IMR-90 (cell line): ENCODE data around the gene TSEN54. TPM values are rescaled to one million over a fixed set of nuclear protein-coding genes. Genes with fewer than 3 reads are reported as not detected.

Source experiments
- ATAC-seq: fragments of 200-7000 bp; cut with Tn5 transposase; 2 replicates; pipeline ENCODE4 v1.9.1; 2020; ENCODE audit warnings: low read depth, mild to moderate bottlenecking, moderate library complexity
- BruUV-seq: library from RNA; stranded (reverse); fragments of 400-500 nt; replicated peaks from 2 replicates; lab custom pipeline; 2021; lab: Mats Ljungman, UMichigan
- CTCF ChIA-PET: fragments of 300-600 bp; formaldehyde crosslinking; extraction: SDS; loops from one replicate; lab custom pipeline; 2021; ENCODE audit warnings: antibody characterized with exemption; lab: Yijun Ruan, JAX
- POLR2A ChIA-PET: fragments of 300-600 bp; sonication (Branson Sonifier 250); formaldehyde crosslinking; loops from one replicate; lab custom pipeline; 2022; ENCODE audit warnings: antibody characterized with exemption; ENCODE audit not compliant: unreplicated experiment; lab: Charles Lee
- DNase-seq: peaks from one replicate; pipeline ENCODE4 v3.0.0; 2013
- H2AFZ ChIP-seq: replicated peaks from 2 replicates; pipeline ENCODE3; 2013; ENCODE audit warnings: low read length, mild to moderate bottlenecking; ENCODE audit not compliant: poor library complexity
- H2AK5ac ChIP-seq: 2 replicates; pipeline ENCODE4 v1.6.1; 2013; ENCODE audit warnings: low read depth, low read length, inconsistent platforms
- H2AK9ac ChIP-seq: replicated peaks from 2 replicates; pipeline ENCODE3; 2013; ENCODE audit warnings: mild to moderate bottlenecking, low read depth, low read length, moderate library complexity; ENCODE audit not compliant: poor library complexity
- H2BK120ac ChIP-seq: 2 replicates; pipeline ENCODE4 v1.6.1; 2013; ENCODE audit warnings: low read depth, low read length, inconsistent platforms
- H2BK15ac ChIP-seq: 3 replicates; pipeline ENCODE4 v1.6.1; 2013; ENCODE audit warnings: low read depth, low read length, inconsistent platforms
- H2BK20ac ChIP-seq: 2 replicates; pipeline ENCODE4 v1.6.1; 2013; ENCODE audit warnings: low read depth, mild to moderate bottlenecking, inconsistent platforms, low read length, moderate library complexity
- H2BK5ac ChIP-seq: 2 replicates; pipeline ENCODE4 v1.6.1; 2013; ENCODE audit warnings: mild to moderate bottlenecking, low read depth, low read length, inconsistent platforms; ENCODE audit not compliant: poor library complexity, severe bottlenecking
- H3K14ac ChIP-seq: replicated peaks from 2 replicates; pipeline ENCODE4 v1.6.1; 2013; ENCODE audit warnings: low read depth, low read length, inconsistent platforms
- H3K18ac ChIP-seq: 2 replicates; pipeline ENCODE4 v1.6.1; 2013; ENCODE audit warnings: low read depth, low read length, control low read depth
- H3K23ac ChIP-seq: 2 replicates; pipeline ENCODE4 v1.6.1; 2013; ENCODE audit warnings: low read depth, low read length, inconsistent platforms
- H3K27ac ChIP-seq: 2 replicates; pipeline ENCODE4 v1.5.1; 2013; ENCODE audit warnings: mild to moderate bottlenecking, control low read depth, low read length; ENCODE audit not compliant: insufficient read depth
- H3K27me3 ChIP-seq: 2 replicates; pipeline ENCODE4 v1.6.1; 2013; ENCODE audit warnings: low read length; ENCODE audit not compliant: control insufficient read depth, insufficient read depth
- H3K36me3 ChIP-seq: 2 replicates; pipeline ENCODE4 v1.6.1; 2013; ENCODE audit warnings: low read length, mixed read lengths; ENCODE audit not compliant: control insufficient read depth, insufficient read depth
- H3K4ac ChIP-seq: 2 replicates; pipeline ENCODE4 v1.6.1; 2013; ENCODE audit warnings: low read depth, low read length, inconsistent platforms
- H3K4me1 ChIP-seq: 2 replicates; pipeline ENCODE4 v1.6.1; 2013; ENCODE audit warnings: low read length, mixed read lengths; ENCODE audit not compliant: control insufficient read depth, insufficient read depth
- H3K4me2 ChIP-seq: 2 replicates; pipeline ENCODE4 v1.6.1; 2013; ENCODE audit warnings: low read depth, mild to moderate bottlenecking, control low read depth, low read length, moderate library complexity
- H3K4me3 ChIP-seq: 2 replicates; pipeline ENCODE4 v1.5.1; 2013; ENCODE audit warnings: low read depth, mild to moderate bottlenecking, control low read depth, low read length, moderate library complexity; ENCODE audit not compliant: insufficient read depth
- H3K56ac ChIP-seq: 2 replicates; pipeline ENCODE4 v1.6.1; 2013; ENCODE audit warnings: low read length, inconsistent platforms; ENCODE audit not compliant: insufficient read depth; ENCODE audit errors: extremely low read depth
- H3K79me1 ChIP-seq, 2 experiments: 2 replicates each; pipeline ENCODE4 v1.6.1; 2013; ENCODE audit warnings: low read length in 2 of 2, inconsistent platforms in 1 of 2, low read depth in 1 of 2
- H3K9ac ChIP-seq: 2 replicates; pipeline ENCODE4 v1.6.1; 2013; ENCODE audit warnings: low read depth, low read length, control low read depth
- H3K9me1 ChIP-seq: 2 replicates; pipeline ENCODE4 v1.6.1; 2013; ENCODE audit warnings: low read length, inconsistent platforms; ENCODE audit not compliant: insufficient read depth
- H3K9me3 ChIP-seq: 2 replicates; pipeline ENCODE4 v1.6.1; 2013; ENCODE audit warnings: low read length; ENCODE audit not compliant: control insufficient read depth, insufficient read depth
- H4K20me1 ChIP-seq: 2 replicates; pipeline ENCODE4 v1.6.1; 2013; ENCODE audit warnings: low read length, inconsistent platforms; ENCODE audit not compliant: insufficient read depth
- H4K5ac ChIP-seq: 2 replicates; pipeline ENCODE4 v1.6.1; 2013; ENCODE audit warnings: mild to moderate bottlenecking, low read depth, low read length, control low read depth
- H4K8ac ChIP-seq, 2 experiments: 2 replicates each; pipeline ENCODE4 v1.6.1; 2013; ENCODE audit warnings: low read depth in 2 of 2, low read length in 2 of 2, control low read depth in 1 of 2, inconsistent platforms in 1 of 2
- H4K91ac ChIP-seq: 2 replicates; pipeline ENCODE4 v1.6.1; 2013; ENCODE audit warnings: low read depth, low read length, inconsistent platforms; ENCODE audit not compliant: insufficient read depth
- CEBPB ChIP-seq: IDR thresholded peaks from 2 replicates; pipeline ENCODE4 v1.6.1; 2012; ENCODE audit warnings: low read depth, low read length, improper control_type of control experiment
- MXI1 ChIP-seq: IDR thresholded peaks from 2 replicates; pipeline ENCODE4 v1.6.1; 2012; ENCODE audit warnings: low read depth, mild to moderate bottlenecking, low read length, moderate library complexity, borderline replicate concordance
- NFE2L2 ChIP-seq: fragments of 150-350 bp; IDR thresholded peaks from 2 replicates; pipeline ENCODE4 v1.6.1; 2016; ENCODE audit warnings: low read depth, mild to moderate bottlenecking, low read length
- WGBS, 2 experiments: methylation state at CpG; one replicate each; pipeline versions ENCODE4 v1.1.5 to v1.1.7; 2013; ENCODE audit warnings: missing lambda C conversion rate in 2 of 2; ENCODE audit not compliant: insufficient read length in 1 of 2; ENCODE audit errors: extremely low coverage in 2 of 2; 5-methylcytosine and 5-hydroxymethylcytosine counted together
- dilution Hi-C: fragments of 300-500 bp; cut with HindIII; formaldehyde crosslinking; loops from one replicate; pipeline ENCODE4 v1.14.3; 2018; ENCODE audit warnings: low sequenced_read_pairs; ENCODE audit not compliant: unreplicated experiment
- in situ Hi-C: fragments of 300-500 bp; cut with MboI; formaldehyde crosslinking; loops from 3 replicates; pipeline ENCODE4 v1.14.3; 2019; ENCODE audit warnings: low sequenced_read_pairs, inconsistent platforms, mixed read lengths
- intact Hi-C: fragments of 100-400 bp; cut with micrococcal nuclease; formaldehyde crosslinking; loops from 2 replicates; pipeline ENCODE4 v1.10.0; 2022
- polyA plus RNA-seq, 3 experiments: library from polyadenylated mRNA; depleted of rRNA; stranded (reverse); fragments of >200 nt; gene quantifications; 2 replicates each; pipeline ENCODE4 v1.2.3, GENCODE V29; 2012; ENCODE audit warnings: low replicate concordance in 1 of 3
- total RNA-seq: library from RNA; depleted of rRNA; stranded (reverse); fragments of >200 nt; gene quantifications from 2 replicates; pipeline ENCODE4 v1.2.3, GENCODE V29; 2012
- TF ChIP-seq, protein P1 (sequence below): conservative IDR thresholded peaks from 2 replicates; pipeline ENCODE4 v1.5.1; 2012; ENCODE audit warnings: mild to moderate bottlenecking, low read depth, low read length, improper control_type of control experiment

TSEN54 gene
- total and polyA plus RNA-seq, 2 of the 4 experiments (the other 2 are of a cell fraction) = 7.2 to 14.9 TPM

DNA sequence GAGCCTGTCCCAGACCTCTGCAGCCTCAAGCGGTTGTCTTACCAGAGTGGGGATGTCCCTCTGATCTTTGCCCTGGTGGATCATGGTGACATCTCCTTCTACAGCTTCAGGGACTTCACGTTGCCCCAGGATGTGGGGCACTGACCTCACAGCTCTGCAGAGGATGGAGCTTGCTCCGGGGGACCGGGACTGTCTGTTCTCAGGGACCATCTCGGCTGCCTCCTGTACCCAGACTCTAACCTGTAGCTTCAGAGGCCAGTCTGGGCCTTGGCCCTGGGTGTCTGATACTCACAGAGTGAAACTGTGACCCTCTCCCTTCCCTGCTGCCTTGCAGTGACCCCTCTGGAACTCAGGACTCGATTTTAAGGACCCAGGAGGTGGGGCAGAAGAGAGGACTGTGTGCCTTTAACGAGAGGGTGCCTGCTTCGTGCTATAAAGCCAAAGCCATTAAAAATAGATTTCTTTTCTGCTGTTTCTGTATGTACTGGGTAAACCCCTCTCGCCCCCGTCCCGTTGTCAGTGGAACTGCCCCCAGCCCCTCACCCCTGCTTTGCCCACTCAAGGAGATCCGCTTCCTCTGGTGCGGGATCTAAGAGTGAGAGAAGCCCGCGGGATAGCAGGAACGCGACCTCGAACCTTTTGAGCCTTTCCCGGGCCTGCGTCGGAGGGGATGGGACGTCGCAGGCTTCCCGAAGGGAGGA is 8.1 kb downstream of the TSEN54 start:
- Histone ChIP-seq H3K9me1 (no peaks in the 10 kb centered on the region), H3K23ac (no peak overlapping the region), H2BK5ac (no peak overlapping the region), H2BK20ac (no peak overlapping the region), H4K8ac (no peak overlapping the region), H3K36me3 (peaks cover 4% of the 10 kb centered on the region; the same call in 1 of the 2 replicates), H3K18ac (no peak overlapping the region), H3K79me1 (no peaks in the 10 kb centered on the region), H4K5ac (no peak overlapping the region), H3K4me1 (no peaks in the 10 kb centered on the region), H4K91ac (no peak overlapping the region), H3K56ac (no peak overlapping the region), H2BK120ac (no peak overlapping the region), H2AK9ac (no peak overlapping the region), H2AFZ (peak overlapping the region; percentile 92), H3K4me2 (no peak overlapping the region), H3K27me3 (peaks cover 19% of the 10 kb centered on the region), H2BK15ac (no peak overlapping the region), H3K27ac (no peak overlapping the region), H3K4ac (no peak overlapping the region), H3K9me3 (no peaks in the 10 kb centered on the region), H3K9ac (no peak overlapping the region), H4K20me1 (0 out of 2 replicates have a peak, but pooled peaks cover 14% of the 10 kb centered on the region), H3K14ac (no peak overlapping the region), H2AK5ac (no peak overlapping the region), H3K4me3 (no peak overlapping the region)
- POLR2A ChIA-PET = no interaction called here
- 86% methylated on average over 2 of the region's 24 CpGs; no CpG with 5 or more reads in 1 of the 2 experiments for WGBS, 2 experiments
- BruUV-seq = no TSS peak
- in situ Hi-C loops = no loop called here
- CTCF ChIA-PET = no interaction called here
- TF ChIP-seq NFE2L2 = no peak
- TF ChIP-seq, protein P1, sequence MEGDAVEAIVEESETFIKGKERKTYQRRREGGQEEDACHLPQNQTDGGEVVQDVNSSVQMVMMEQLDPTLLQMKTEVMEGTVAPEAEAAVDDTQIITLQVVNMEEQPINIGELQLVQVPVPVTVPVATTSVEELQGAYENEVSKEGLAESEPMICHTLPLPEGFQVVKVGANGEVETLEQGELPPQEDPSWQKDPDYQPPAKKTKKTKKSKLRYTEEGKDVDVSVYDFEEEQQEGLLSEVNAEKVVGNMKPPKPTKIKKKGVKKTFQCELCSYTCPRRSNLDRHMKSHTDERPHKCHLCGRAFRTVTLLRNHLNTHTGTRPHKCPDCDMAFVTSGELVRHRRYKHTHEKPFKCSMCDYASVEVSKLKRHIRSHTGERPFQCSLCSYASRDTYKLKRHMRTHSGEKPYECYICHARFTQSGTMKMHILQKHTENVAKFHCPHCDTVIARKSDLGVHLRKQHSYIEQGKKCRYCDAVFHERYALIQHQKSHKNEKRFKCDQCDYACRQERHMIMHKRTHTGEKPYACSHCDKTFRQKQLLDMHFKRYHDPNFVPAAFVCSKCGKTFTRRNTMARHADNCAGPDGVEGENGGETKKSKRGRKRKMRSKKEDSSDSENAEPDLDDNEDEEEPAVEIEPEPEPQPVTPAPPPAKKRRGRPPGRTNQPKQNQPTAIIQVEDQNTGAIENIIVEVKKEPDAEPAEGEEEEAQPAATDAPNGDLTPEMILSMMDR = no peak
- no peak for TF ChIP-seq CEBPB
- no peak for TF ChIP-seq MXI1
- ATAC-seq (no peak), DNase-seq (no peak)
- intact Hi-C loops = no loop called here
- dilution Hi-C loops = no loop called here
